Uterus (tissue), 2 donors: Measurements from ENCODE around the gene TRAPPC14.

Experiments used
- CTCF ChIP-seq, 4 experiments: fragments of 200-600 bp in 2 of 4; fragments of 450-650 bp in 2 of 4; sonication (generic) in 2 of 4; IDR thresholded peaks; one replicate each; pipeline ENCODE4 v1.5.1; 2016 to 2019; ENCODE audit warnings: antibody characterized with exemption in 4 of 4, mild to moderate bottlenecking in 2 of 4, moderate library complexity in 1 of 4
- POLR2A ChIP-seq, 2 donors: fragments of 450-650 bp; IDR thresholded peaks; one replicate each; pipeline ENCODE4 v1.6.1; 2016; ENCODE audit warnings: antibody characterized with exemption in 2 of 2, mild to moderate bottlenecking in 1 of 2, moderate library complexity in 1 of 2

- no peak for TF ChIP-seq CTCF (IDR thresholded peaks at IDR 0.05)
- no peak for TF ChIP-seq POLR2A (IDR thresholded peaks at IDR 0.05)
These were observed 45.9 kb upstream of the TRAPPC14 start for GRCh38 chr7:100204454-100204853.
